Left ventricle myocardium inferior (tissue), 1 donor: ENCODE measurements around the gene WTAP. TPM values are rescaled to one million over a fixed set of nuclear protein-coding genes. Genes with fewer than 3 reads are reported as not detected.

Experiments used
- DNase-seq: peaks from one replicate; pipeline ENCODE4 v3.0.0-alpha.2; 2020
- H3K27ac ChIP-seq: fragments of 200-600 bp; replicated peaks from 2 replicates; pipeline ENCODE4 v1.8.0; 2021
- H3K27me3 ChIP-seq: fragments of 200-600 bp; 2 replicates; pipeline ENCODE4 v1.8.0; 2021; ENCODE audit warnings: low read depth
- H3K36me3 ChIP-seq: fragments of 200-600 bp; 2 replicates; pipeline ENCODE4 v1.8.0; 2021
- H3K4me1 ChIP-seq: fragments of 200-600 bp; 2 replicates; pipeline ENCODE4 v1.8.0; 2021
- H3K4me3 ChIP-seq: fragments of 200-600 bp; 2 replicates; pipeline ENCODE4 v1.8.0; 2021; ENCODE audit warnings: mild to moderate bottlenecking, moderate library complexity
- H3K9me3 ChIP-seq: fragments of 200-600 bp; replicated peaks from 2 replicates; pipeline ENCODE4 v1.8.0; 2021
- CTCF ChIP-seq: fragments of 200-600 bp; IDR thresholded peaks from 2 replicates; pipeline ENCODE4 v1.8.0; 2021; ENCODE audit warnings: antibody characterized with exemption, mild to moderate bottlenecking, borderline replicate concordance
- intact Hi-C: fragments of 100-400 bp; cut with micrococcal nuclease; formaldehyde crosslinking; loops from one replicate; pipeline ENCODE4 v1.11.0; 2022
- long read RNA-seq: library from polyadenylated mRNA; unstranded; transcript quantifications from one replicate; pipeline ENCODE4 v2.0.0, GENCODE V29; 2021
- total RNA-seq: library from RNA; stranded (reverse); fragmentation: NEBNext Ultra II Directional; extraction: Animal tissue kit (Norgen Biotek cat#: 25700); gene quantifications from one replicate; pipeline ENCODE4 v1.2.1, GENCODE V29; 2021
- donor health status: DM: no; HTN: yes; CAD: no; lungs with severe emphysema.

WTAP gene
- total RNA-seq = 47.5 TPM
- long read RNA-seq, transcript WTAP-202 (8 exons, 3,656 nt) = minor isoform, 6 of 40 reads
- long read RNA-seq, transcript WTAP-201 (6 exons, 1,622 nt) = major isoform, 15 of 40 reads
- long read RNA-seq, partial matches to known transcripts = 10 of 40 reads
- long read RNA-seq, other reads (novel, unspliced or antisense) = 2 of 40 reads

GRCh38 chr6:159726918-159727716 lies at the start of gene WTAP:
TSS of gene WTAP (plus strand) at chr6:159727506. CDS start at chr6:159736266, 8,760 bp downstream.
- peak within 1 kb of the TSS; percentile 99 for H3K27ac ChIP-seq
- intact Hi-C loops = loop anchor here (5.0 kb wide), 1 partner anchor 35 kb away; the partner anchor contains the start of gene SOD2
- no peaks in the 10 kb centered on the region for H3K27me3 ChIP-seq
- DNase-seq = peak; percentile 96
- H3K9me3 ChIP-seq = no peaks in the 10 kb centered on the region
- peaks cover 71% of the 10 kb centered on the region for H3K4me1 ChIP-seq
- peak within 1 kb of the TSS; percentile 81 for H3K4me3 ChIP-seq
- no peaks in the 10 kb centered on the region for H3K36me3 ChIP-seq
- no peak for TF ChIP-seq CTCF

GRCh38 chr6:159677506-159678165 lies 49.7 kb upstream of the WTAP start:
- Histone ChIP-seq H3K27ac (no peak overlapping the region), H3K36me3 (peaks cover 57% of the 10 kb centered on the region)

GRCh38 chr6:159678574-159678973 lies 48.7 kb upstream of the WTAP start:
- intact Hi-C loops = no loop called here
- Histone ChIP-seq H3K27ac (no peak overlapping the region), H3K27me3 (no peaks in the 10 kb centered on the region), H3K36me3 (peaks cover 66% of the 10 kb centered on the region), H3K4me1 (peaks cover 40% of the 10 kb centered on the region), H3K4me3 (no peak overlapping the region), H3K9me3 (no peaks in the 10 kb centered on the region)
- DNase-seq = no peak
- TF ChIP-seq CTCF = no peak

More at GRCh38 chr6:159677506-159678165, 49.7 kb upstream of the WTAP start:
- intact Hi-C loops = no loop called here
- H3K4me3 ChIP-seq = no peak overlapping the region
- no peaks in the 10 kb centered on the region for H3K27me3 ChIP-seq
- no peaks in the 10 kb centered on the region for H3K9me3 ChIP-seq
- no peak for TF ChIP-seq CTCF
- DNase-seq = no peak
- peaks cover 32% of the 10 kb centered on the region for H3K4me1 ChIP-seq

GRCh38 chr6:159679091-159680077 lies 47.9 kb upstream of the WTAP start:
- Histone ChIP-seq H3K27ac (no peak overlapping the region), H3K4me3 (no peak overlapping the region), H3K27me3 (no peaks in the 10 kb centered on the region), H3K36me3 (peaks cover 74% of the 10 kb centered on the region), H3K4me1 (peaks cover 47% of the 10 kb centered on the region), H3K9me3 (no peaks in the 10 kb centered on the region)
- intact Hi-C loops = no loop called here
- no peak for TF ChIP-seq CTCF
- DNase-seq = no peak

GRCh38 chr6:159680104-159680503 lies 47.2 kb upstream of the WTAP start:
- Histone ChIP-seq H3K4me1 (peaks cover 53% of the 10 kb centered on the region), H3K27ac (no peak overlapping the region), H3K36me3 (peaks cover 81% of the 10 kb centered on the region)

More at GRCh38 chr6:159680104-159680503, 47.2 kb upstream of the WTAP start:
- H3K9me3 ChIP-seq = no peaks in the 10 kb centered on the region
- TF ChIP-seq CTCF = no peak
- no peak overlapping the region for H3K4me3 ChIP-seq
- DNase-seq = no peak
- H3K27me3 ChIP-seq = no peaks in the 10 kb centered on the region
- intact Hi-C loops = no loop called here
